Ureter (tissue), 1 donor: ENCODE measurements around the gene CHRNA1. TPM values are rescaled to one million over a fixed set of nuclear protein-coding genes. Genes with fewer than 3 reads are reported as not detected.
"Not testable (repeated sequence)": the region's sequence is repeated elsewhere in the genome, so short reads cannot be mapped to it uniquely, and the experiment has no call there.

Experiments
- DNase-seq: peaks from one replicate; pipeline ENCODE4 v3.0.0-alpha.2; 2020; ENCODE audit warnings: low spot score
- total RNA-seq: library from RNA; stranded (reverse); gene quantifications from one replicate; pipeline ENCODE4 v1.2.4, GENCODE V29; 2023
- donor health status: DM: yes; HTN: yes; CAD: no.

The CHRNA1 gene
- total RNA-seq, 1 donor from 2014 or later = 0.34 TPM

GRCh38 chr2:174717273-174717672 is 47.0 kb downstream of the CHRNA1 start:
- DNase-seq = no peak

- DNase-seq = no peak
Measured at GRCh38 chr2:174716785-174717184, 47.5 kb downstream of the CHRNA1 start.

GRCh38 chr2:174713686-174714085 is 50.6 kb downstream of the CHRNA1 start:
- DNase-seq = no peak

GRCh38 chr2:174711206-174711605 is 53.1 kb downstream of the CHRNA1 start:
- no peak for DNase-seq

- not testable (repeated sequence) for DNase-seq
Measured at GRCh38 chr2:174709416-174710004, 54.8 kb downstream of the CHRNA1 start.

- DNase-seq = no peak
Measured at GRCh38 chr2:174708713-174709112, 55.6 kb downstream of the CHRNA1 start.

- no peak for DNase-seq
Measured at GRCh38 chr2:174705321-174705720, 59.0 kb downstream of the CHRNA1 start.

- no peak for DNase-seq
Measured at GRCh38 chr2:174704642-174705041, 59.6 kb downstream of the CHRNA1 start.

GRCh38 chr2:174704061-174704460 is 60.2 kb downstream of the CHRNA1 start:
- DNase-seq = no peak

GRCh38 chr2:174703430-174703829 is 60.8 kb downstream of the CHRNA1 start:
- DNase-seq = no peak

- no peak for DNase-seq
Measured at GRCh38 chr2:174702541-174702940, 61.7 kb downstream of the CHRNA1 start.

GRCh38 chr2:174699993-174700766 is 64.1 kb downstream of the CHRNA1 start:
- DNase-seq = no peak

Other genes with a start within 250 kb of the CHRNA1 start
- 35.7 TPM for gene WIPF1, start 166.7 kb downstream of the CHRNA1 start, total RNA-seq
- 13.4 TPM for gene CHN1, start 240.9 kb upstream of the CHRNA1 start, total RNA-seq